CD1c-positive myeloid dendritic cell (primary cell): ENCODE data around the gene RBPJ.

Source experiments
- DNase-seq: peaks from one replicate; pipeline ENCODE4 v3.0.0-alpha.2; 2016; ENCODE audit errors: extremely low spot score

RBPJ gene

GRCh38 chr4:26320538-26321372 lies at the start of gene RBPJ:
Gene RBPJ (plus strand): TSS chr4:26321014. CDS start chr4:26321029, 15 bp downstream.
- peak; percentile 97 for DNase-seq

- no peak for DNase-seq
Observed at GRCh38 chr4:26271703-26272102, 49.1 kb upstream of the RBPJ start.

- DNase-seq = peak; percentile 89
Observed at GRCh38 chr4:26272654-26273615, 47.9 kb upstream of the RBPJ start.

GRCh38 chr4:26273616-26273980 lies 47.2 kb upstream of the RBPJ start:
- peak; percentile 87 for DNase-seq

DNA sequence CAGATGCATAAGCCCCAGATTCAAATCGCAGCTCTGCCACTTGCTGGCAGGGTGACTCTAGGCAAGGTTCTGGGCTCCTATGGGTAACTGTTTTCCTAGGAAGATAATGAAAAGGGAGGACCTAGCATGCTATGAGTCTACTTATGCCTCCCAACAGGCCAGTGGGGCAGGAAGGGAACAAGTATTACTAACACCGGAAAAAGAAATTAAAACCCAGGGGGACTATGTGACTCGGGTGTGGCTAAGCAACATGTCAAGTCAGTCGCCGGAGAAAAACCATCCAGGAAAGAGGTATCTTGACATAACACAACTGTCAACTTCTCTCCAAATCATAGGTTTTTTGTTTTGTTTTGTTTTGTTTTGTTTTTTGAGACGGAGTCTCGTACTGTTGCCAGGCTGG lies 45.5 kb upstream of the RBPJ start:
- peak; percentile 38 for DNase-seq

GRCh38 chr4:26279446-26279845 lies 41.4 kb upstream of the RBPJ start:
- no peak for DNase-seq

DNA sequence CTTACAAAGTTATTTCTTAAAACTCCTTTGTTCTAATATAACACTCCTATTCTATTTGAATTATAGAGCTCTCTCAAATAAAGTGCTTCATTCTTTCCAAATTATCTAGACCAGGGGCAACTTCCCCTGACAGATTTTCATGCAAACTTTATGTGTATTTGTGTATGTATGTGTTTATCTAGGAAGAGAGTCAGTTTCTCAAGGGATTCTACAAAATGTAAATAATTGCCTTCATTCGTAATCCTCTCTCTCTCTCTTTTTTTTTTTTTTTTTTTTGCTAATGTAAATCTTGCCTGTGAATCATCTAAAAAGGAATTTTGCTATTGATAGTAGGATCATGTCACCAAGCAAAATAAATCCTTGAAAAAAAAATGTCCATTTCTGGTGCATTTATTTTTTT lies 38.9 kb upstream of the RBPJ start:
- DNase-seq = no peak

GRCh38 chr4:26284536-26284935 lies 36.3 kb upstream of the RBPJ start:
- DNase-seq = no peak

- DNase-seq = no peak
Observed at GRCh38 chr4:26285272-26285671, 35.5 kb upstream of the RBPJ start.

DNA sequence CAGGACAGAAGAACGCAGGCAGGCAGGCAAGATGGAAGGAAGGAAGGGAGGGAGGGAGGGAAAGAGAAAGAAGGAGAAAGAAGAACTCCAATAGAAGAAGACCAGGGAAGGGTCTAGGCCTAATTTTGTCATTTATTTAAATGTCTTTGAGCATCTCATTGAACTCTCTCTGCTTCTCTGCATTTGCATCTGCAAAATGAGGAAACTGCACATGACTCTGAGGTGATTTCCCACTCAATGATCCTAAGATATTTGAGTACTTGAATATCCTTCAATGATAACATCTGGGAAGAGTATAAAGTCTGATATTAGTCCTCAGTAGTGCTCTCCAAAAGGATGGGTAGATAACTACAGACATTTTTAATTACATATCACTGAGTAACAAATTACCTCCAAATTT lies 33.1 kb upstream of the RBPJ start:
- peak; percentile 78 for DNase-seq

- peak; percentile 93 for DNase-seq
Observed at GRCh38 chr4:26288355-26288909, 32.4 kb upstream of the RBPJ start.

- DNase-seq = peak; percentile 46
Observed at GRCh38 chr4:26289401-26289800, 31.4 kb upstream of the RBPJ start.

GRCh38 chr4:26290321-26290720 lies 30.5 kb upstream of the RBPJ start:
- no peak for DNase-seq

DNA sequence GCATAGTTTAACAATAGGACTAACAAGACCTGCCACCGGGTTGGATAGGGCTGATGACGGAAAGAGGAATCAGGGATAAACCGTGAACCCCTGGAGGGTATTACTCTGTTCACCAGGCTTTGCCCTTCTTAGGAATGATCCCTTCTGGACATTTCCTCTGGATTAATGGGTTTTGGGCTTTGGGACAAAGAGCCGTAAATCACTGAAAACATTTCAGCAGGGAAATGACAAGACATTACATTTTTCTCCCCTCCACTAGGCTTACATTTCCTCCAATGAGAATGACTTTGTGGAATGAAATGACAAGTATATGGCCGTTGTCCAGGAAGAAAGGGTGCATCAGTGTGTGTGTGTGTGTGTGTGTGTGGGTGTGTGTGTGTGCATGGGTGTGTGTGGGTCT lies 25.9 kb upstream of the RBPJ start:
- no peak for DNase-seq

GRCh38 chr4:26296021-26296420 lies 24.8 kb upstream of the RBPJ start:
- DNase-seq = no peak

- no peak for DNase-seq
Observed at GRCh38 chr4:26296514-26296913, 24.3 kb upstream of the RBPJ start.

GRCh38 chr4:26297219-26297618 lies 23.6 kb upstream of the RBPJ start:
- DNase-seq = no peak

DNA sequence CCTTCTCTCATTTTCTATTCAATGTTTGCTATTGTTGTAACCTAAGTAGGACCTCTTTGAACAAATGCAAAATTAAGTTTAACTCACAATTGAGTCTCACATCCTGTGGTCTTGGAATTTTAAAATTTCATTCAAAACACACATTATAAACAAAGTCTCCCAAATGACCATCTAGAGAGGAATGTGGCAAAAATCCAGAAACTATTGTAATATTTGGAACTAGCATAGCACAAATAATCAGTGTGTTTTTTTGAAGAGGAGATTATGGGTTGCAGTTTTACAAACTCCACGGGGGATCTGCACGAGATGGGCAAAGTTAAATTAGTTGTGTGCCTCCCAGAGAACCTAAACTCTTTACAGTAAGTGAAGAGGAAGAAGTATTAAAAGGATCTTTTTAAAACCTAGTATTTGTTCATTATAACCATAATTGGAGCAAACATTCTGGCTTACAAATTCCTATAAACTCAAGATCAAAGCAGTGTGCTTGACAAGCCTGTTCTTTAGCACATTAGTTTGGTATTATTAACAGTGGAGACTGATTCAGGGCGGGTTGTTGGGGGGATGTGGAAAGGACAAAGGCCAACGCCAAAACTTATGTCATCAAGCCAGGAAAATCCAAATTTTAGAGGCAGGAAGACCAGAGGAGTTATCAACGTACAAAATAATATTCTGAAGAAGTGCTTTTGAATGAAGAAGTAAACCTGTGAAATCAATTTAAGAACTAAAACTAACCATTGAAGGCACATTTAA lies 22.4 kb upstream of the RBPJ start:
- DNase-seq = no peak

DNA sequence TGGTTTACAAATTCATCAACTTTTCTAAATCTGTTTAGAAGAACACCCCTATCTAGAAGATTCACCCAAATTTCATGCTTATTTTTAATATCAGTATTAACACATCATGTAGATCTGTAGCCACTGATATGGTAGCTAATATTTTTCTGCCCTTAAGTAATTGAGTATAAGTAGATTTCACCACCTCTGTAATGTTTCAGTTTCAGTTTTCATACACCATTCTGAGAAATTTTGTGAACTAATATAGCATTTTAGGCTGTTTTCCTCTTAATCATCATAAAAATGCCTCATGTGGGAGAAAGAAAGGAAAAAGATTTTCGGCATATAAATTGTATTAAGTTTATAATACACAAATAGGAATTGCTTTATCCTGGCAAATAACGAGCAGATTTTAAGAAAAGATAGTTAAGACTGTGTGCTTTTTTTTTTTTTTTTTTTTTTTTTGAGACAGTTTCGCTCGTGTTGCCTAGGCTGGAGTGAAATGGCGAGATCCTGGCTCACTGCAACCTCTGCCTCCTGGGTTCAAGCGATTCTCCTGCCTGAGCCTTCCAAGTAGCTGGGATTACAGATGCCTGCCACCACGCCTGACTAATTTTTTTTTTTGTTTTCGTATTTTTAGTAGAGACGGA lies 21.4 kb upstream of the RBPJ start:
- peak; percentile 48 for DNase-seq

GRCh38 chr4:26300314-26301307 lies 20.2 kb upstream of the RBPJ start:
- DNase-seq = no peak
